ENCODE measurements around the gene ISM1. TPM values are rescaled to one million over a fixed set of nuclear protein-coding genes. Genes with fewer than 3 reads are reported as not detected.

The ISM1 gene
- total RNA-seq = 1 to 10 TPM; 2.3 to 3.2 (median 2.7) TPM
- 1 to 10 TPM; 1.6 to 2.2 TPM for polyA plus RNA-seq
- 3.5 reads per million, percentile 18 among the genes with 10 or more reads in this experiment for total RNA-seq

- peak within 1 kb of the TSS; percentile 47 to 91 (median 77) for H3K27ac Mint-ChIP-seq
- H3K9me3 Mint-ChIP-seq = peaks cover 0 to under 1% (median 0%) of the 10 kb centered on the region in 11 donors
- no peaks in the 10 kb centered on the region for H3K36me3 ChIP-seq (ENCODE audit: control insufficient read depth in 2 of 3, insufficient read depth in 3 of 3, low read length in 3 of 3)
- no peaks in the 10 kb centered on the region for H3K9me3 ChIP-seq (ENCODE audit: control insufficient read depth in 2 of 3, low read length in 3 of 3)
- intact Hi-C loops (cut with micrococcal nuclease) = loop anchor here (1.0 to 5.0 kb wide), 7 partner anchors 10 to 563 kb away; partner anchors contain the start of genes ESF1 (in 1 of the 2) and TASP1 (in 1 of the 2)
- ATAC-seq = peak; percentile 48
- peak within 1 kb of the TSS; percentile 56 for H3K27ac ChIP-seq (ENCODE audit: low read depth, low read length)
- peaks cover 6 to 26% (median 13%) of the 10 kb centered on the region in 7 donors for H3K4me1 Mint-ChIP-seq
- peaks cover 8 to 18% of the 10 kb centered on the region in 2 donors for H3K27me3 ChIP-seq (ENCODE audit: control insufficient read depth in 2 of 2, insufficient read depth in 2 of 2, low read length in 2 of 2)
- peak within 1 kb of the TSS; percentile 66 for H3K4me3 ChIP-seq (ENCODE audit: low read length)
- H3K4me3 Mint-ChIP-seq = peak within 1 kb of the TSS; percentile 79 to 93 (median 87)
- DNase-seq = peak in 8 of 9 donors; percentile 15 to 58 (median 42)
- ChIA-PET CTCF (interaction anchor here (1.0 to 3.2 kb wide), 2 partner anchors 40 to 44 kb away, joined by 3 to 22 read pairs; no protein-coding TSS in a partner anchor), POLR2A (interaction anchor here (1.0 to 2.1 kb wide), 3 partner anchors 11 to 39 kb away, joined by 3 to 9 read pairs (median 6); no protein-coding TSS in a partner anchor)
- peaks cover 20 to 69% (median 33%) of the 10 kb centered on the region in 5 donors for H3K27me3 Mint-ChIP-seq
- H3K36me3 Mint-ChIP-seq = peaks cover 0 to 1% (median 0%) of the 10 kb centered on the region in 5 donors
- peaks cover 5 to 18% of the 10 kb centered on the region in 2 donors for H3K4me1 ChIP-seq (ENCODE audit: control insufficient read depth in 2 of 2, insufficient read depth in 2 of 2, low read length in 2 of 2)
Measured at GRCh38 chr20:13220904-13221297, at the start of gene ISM1. Gene ISM1 (plus strand): TSS chr20:13221274. CDS start chr20:13221777, 503 bp downstream.

DNA sequence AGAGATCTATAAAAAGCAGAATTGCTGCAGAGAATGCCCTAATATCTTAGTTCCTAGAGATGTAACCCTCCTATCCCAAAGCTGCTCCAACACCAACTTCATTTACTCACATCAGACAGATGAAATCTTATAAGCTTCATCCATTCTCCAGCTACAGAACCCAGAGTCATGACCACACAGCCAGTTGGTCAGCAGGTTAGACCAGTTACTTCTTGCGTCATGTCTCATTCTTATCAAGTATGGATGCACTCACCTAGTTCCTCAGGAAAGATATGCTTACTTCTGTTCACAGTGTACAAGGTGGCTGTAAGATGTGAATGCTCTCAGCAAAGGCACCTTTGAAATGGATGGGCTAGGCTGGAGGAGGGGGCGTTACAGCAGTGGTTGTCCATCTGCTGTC, 47.9 kb upstream of the ISM1 start:
- Mint-ChIP-seq H3K9me3 (peaks cover 0 to 23% (median 6%) of the 10 kb centered on the region in 11 donors), H3K27ac (no peak overlapping the region), H3K36me3 (peaks cover 0 to 8% (median 0%) of the 10 kb centered on the region in 5 donors), H3K4me3 (no peak overlapping the region), H3K27me3 (peaks cover 8 to 21% (median 18%) of the 10 kb centered on the region in 5 donors), H3K4me1 (no peaks in the 10 kb centered on the region)
- no peak overlapping the region for H3K4me3 ChIP-seq (ENCODE audit: low read length)
- H3K36me3 ChIP-seq (ENCODE audit: control insufficient read depth in 2 of 3, insufficient read depth in 3 of 3, low read length in 3 of 3) = no peaks in the 10 kb centered on the region
- ATAC-seq = no peak
- POLR2A ChIA-PET = no interaction called here
- H3K27me3 ChIP-seq (ENCODE audit: control insufficient read depth in 2 of 2, insufficient read depth in 2 of 2, low read length in 2 of 2) = no peaks in the 10 kb centered on the region
- CTCF ChIA-PET = no interaction called here
- DNase-seq = no peak
- H3K9me3 ChIP-seq (ENCODE audit: control insufficient read depth in 2 of 3, low read length in 3 of 3) = no peaks in the 10 kb centered on the region
- H3K4me1 ChIP-seq (ENCODE audit: control insufficient read depth in 2 of 2, insufficient read depth in 2 of 2, low read length in 2 of 2) = no peaks in the 10 kb centered on the region
- no peak overlapping the region for H3K27ac ChIP-seq (ENCODE audit: low read depth, low read length)
- intact Hi-C loops (cut with micrococcal nuclease) = no loop called here

- intact Hi-C loops (cut with micrococcal nuclease) = no loop called here
- Histone ChIP-seq H3K27me3 (ENCODE audit: control insufficient read depth in 2 of 2, insufficient read depth in 2 of 2, low read length in 2 of 2) (no peaks in the 10 kb centered on the region), H3K27ac (ENCODE audit: low read depth, low read length) (no peak overlapping the region), H3K36me3 (ENCODE audit: control insufficient read depth in 2 of 3, insufficient read depth in 3 of 3, low read length in 3 of 3) (no peaks in the 10 kb centered on the region), H3K4me1 (ENCODE audit: control insufficient read depth in 2 of 2, insufficient read depth in 2 of 2, low read length in 2 of 2) (no peaks in the 10 kb centered on the region), H3K9me3 (ENCODE audit: control insufficient read depth in 2 of 3, low read length in 3 of 3) (no peaks in the 10 kb centered on the region), H3K4me3 (ENCODE audit: low read length) (no peak overlapping the region)
- H3K9me3 Mint-ChIP-seq = peaks cover 0 to 23% (median 6%) of the 10 kb centered on the region in 11 donors
- no peak overlapping the region for H3K27ac Mint-ChIP-seq
- H3K4me3 Mint-ChIP-seq = no peak overlapping the region
- no peaks in the 10 kb centered on the region for H3K4me1 Mint-ChIP-seq
- CTCF ChIA-PET = no interaction called here
- H3K27me3 Mint-ChIP-seq = peaks cover 8 to 21% (median 18%) of the 10 kb centered on the region in 5 donors
- POLR2A ChIA-PET = no interaction called here
- peaks cover 0 to 8% (median 0%) of the 10 kb centered on the region in 5 donors for H3K36me3 Mint-ChIP-seq
- ATAC-seq (no peak), DNase-seq (no peak)
Measured at GRCh38 chr20:13174402-13174801, 46.7 kb upstream of the ISM1 start.

DNA sequence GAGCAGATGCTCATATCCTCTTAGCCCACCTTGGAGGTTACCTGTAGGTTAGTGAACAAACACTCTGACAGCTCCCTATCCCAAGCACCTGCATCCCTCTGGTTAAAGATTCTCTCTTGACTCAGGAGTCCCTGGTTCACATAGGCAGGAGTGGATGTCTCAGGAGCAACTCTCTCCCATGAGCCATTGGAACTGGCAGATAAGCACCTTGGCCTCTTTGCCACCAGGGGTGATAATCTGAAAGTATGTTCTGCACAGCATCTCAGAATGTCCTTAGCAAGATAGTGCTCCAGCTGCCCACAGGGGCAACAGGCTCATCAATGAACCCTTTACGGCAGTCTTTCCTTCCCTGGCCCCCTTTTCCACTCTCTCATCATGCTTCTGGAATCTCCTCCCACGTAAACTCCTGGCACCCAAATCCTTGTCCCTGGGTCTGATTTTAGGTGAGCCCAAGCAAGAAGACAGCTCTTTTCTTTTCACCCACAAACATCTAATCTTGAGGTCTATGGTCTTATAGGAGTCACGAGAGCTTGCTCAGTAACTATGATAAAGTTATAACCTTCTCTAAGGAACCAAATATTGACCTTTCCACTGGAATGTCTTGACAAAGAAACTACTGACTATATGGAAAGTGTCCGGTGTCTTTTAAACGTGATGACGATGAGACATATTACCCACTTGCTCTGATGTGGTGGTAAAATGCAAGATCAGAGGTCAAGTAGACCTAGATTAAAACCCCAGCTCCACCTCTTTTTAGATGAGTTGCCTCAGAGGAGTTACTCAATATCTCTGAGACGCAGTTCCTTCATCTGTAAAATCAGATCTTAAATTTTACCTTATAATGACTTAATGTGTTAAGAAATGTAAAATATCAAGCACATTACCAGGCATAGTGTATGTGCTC, 39.8 kb upstream of the ISM1 start:
- intact Hi-C loops (cut with micrococcal nuclease) = no loop called here
- DNase-seq = no peak
- Histone ChIP-seq H3K27ac (ENCODE audit: low read depth, low read length) (no peak overlapping the region), H3K9me3 (ENCODE audit: control insufficient read depth in 2 of 3, low read length in 3 of 3) (no peaks in the 10 kb centered on the region), H3K4me1 (ENCODE audit: control insufficient read depth in 2 of 2, insufficient read depth in 2 of 2, low read length in 2 of 2) (no peaks in the 10 kb centered on the region), H3K36me3 (ENCODE audit: control insufficient read depth in 2 of 3, insufficient read depth in 3 of 3, low read length in 3 of 3) (no peaks in the 10 kb centered on the region), H3K27me3 (ENCODE audit: control insufficient read depth in 2 of 2, insufficient read depth in 2 of 2, low read length in 2 of 2) (no peaks in the 10 kb centered on the region), H3K4me3 (ENCODE audit: low read length) (no peak overlapping the region)
- ATAC-seq = no peak
- Mint-ChIP-seq H3K36me3 (peaks cover 0 to 2% (median 0%) of the 10 kb centered on the region in 5 donors), H3K27me3 (peaks cover 5 to 12% (median 8%) of the 10 kb centered on the region in 5 donors), H3K9me3 (peaks cover 0 to 31% (median 6%) of the 10 kb centered on the region in 11 donors), H3K4me3 (no peak overlapping the region), H3K27ac (no peak overlapping the region), H3K4me1 (peaks cover 0 to 2% (median 0%) of the 10 kb centered on the region in 7 donors)
- POLR2A ChIA-PET = no interaction called here
- CTCF ChIA-PET = interaction anchor here (0.6 kb wide), 1 partner anchor 9 kb away, joined by 3 read pairs; no protein-coding TSS in a partner anchor

DNA sequence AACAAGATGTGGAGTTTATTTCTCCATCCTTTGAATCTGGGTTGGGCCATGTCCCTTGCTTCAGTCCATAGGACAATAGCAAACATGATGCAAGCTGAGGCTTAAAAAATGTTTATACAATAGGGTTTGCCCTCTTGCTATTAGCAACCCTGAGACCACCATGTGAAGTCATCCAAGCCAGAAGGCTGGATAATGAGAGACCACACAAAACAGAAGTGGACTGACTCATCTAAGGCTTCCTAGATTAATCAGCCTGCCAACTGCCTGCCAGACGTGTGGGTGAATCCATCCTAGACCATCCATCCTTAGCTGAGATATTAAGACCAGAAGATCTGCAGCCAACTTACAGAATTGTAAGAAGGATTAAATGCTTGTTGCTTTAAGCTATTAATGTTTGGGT, 38.1 kb upstream of the ISM1 start:
- intact Hi-C loops (cut with micrococcal nuclease) = no loop called here
- H3K4me3 Mint-ChIP-seq = no peak overlapping the region
- no peak for DNase-seq
- H3K4me1 Mint-ChIP-seq = peaks cover 0 to 5% (median 0%) of the 10 kb centered on the region in 7 donors
- no peak overlapping the region for H3K4me3 ChIP-seq (ENCODE audit: low read length)
- H3K27me3 ChIP-seq (ENCODE audit: control insufficient read depth in 2 of 2, insufficient read depth in 2 of 2, low read length in 2 of 2) = no peaks in the 10 kb centered on the region
- H3K9me3 Mint-ChIP-seq = peaks cover 6 to 27% (median 9%) of the 10 kb centered on the region in 11 donors
- ChIA-PET POLR2A (no interaction called here), CTCF (no interaction called here)
- H3K36me3 ChIP-seq (ENCODE audit: control insufficient read depth in 2 of 3, insufficient read depth in 3 of 3, low read length in 3 of 3) = no peaks in the 10 kb centered on the region
- no peaks in the 10 kb centered on the region for H3K9me3 ChIP-seq (ENCODE audit: control insufficient read depth in 2 of 3, low read length in 3 of 3)
- no peak for ATAC-seq
- peaks cover 0 to 9% (median 7%) of the 10 kb centered on the region in 5 donors for H3K36me3 Mint-ChIP-seq
- H3K4me1 ChIP-seq (ENCODE audit: control insufficient read depth in 2 of 2, insufficient read depth in 2 of 2, low read length in 2 of 2) = no peaks in the 10 kb centered on the region
- H3K27ac Mint-ChIP-seq = no peak overlapping the region
- no peak overlapping the region for H3K27ac ChIP-seq (ENCODE audit: low read depth, low read length)
- H3K27me3 Mint-ChIP-seq = peaks cover 0 to under 1% (median 0%) of the 10 kb centered on the region in 5 donors

GRCh38 chr20:13186043-13186774, 34.9 kb upstream of the ISM1 start:
- intact Hi-C loops (cut with micrococcal nuclease) = no loop called here
- H3K36me3 Mint-ChIP-seq = peaks cover 0 to 9% (median 7%) of the 10 kb centered on the region in 5 donors
- no peak overlapping the region for H3K4me3 Mint-ChIP-seq
- H3K36me3 ChIP-seq (ENCODE audit: control insufficient read depth in 2 of 3, insufficient read depth in 3 of 3, low read length in 3 of 3) = no peaks in the 10 kb centered on the region
- H3K4me3 ChIP-seq (ENCODE audit: low read length) = no peak overlapping the region
- peak overlapping the region in 1 of 9 donors; percentile 60 for H3K27ac Mint-ChIP-seq
- H3K27me3 Mint-ChIP-seq = peaks cover 0 to 5% (median 0%) of the 10 kb centered on the region in 5 donors
- ChIA-PET CTCF (no interaction called here), POLR2A (no interaction called here)
- peaks cover 6 to 22% (median 9%) of the 10 kb centered on the region in 11 donors for H3K9me3 Mint-ChIP-seq
- peaks cover 0 to 5% (median 0%) of the 10 kb centered on the region in 7 donors for H3K4me1 Mint-ChIP-seq
- no peak overlapping the region for H3K27ac ChIP-seq (ENCODE audit: low read depth, low read length)
- no peak for ATAC-seq
- H3K4me1 ChIP-seq (ENCODE audit: control insufficient read depth in 2 of 2, insufficient read depth in 2 of 2, low read length in 2 of 2) = no peaks in the 10 kb centered on the region
- H3K9me3 ChIP-seq (ENCODE audit: control insufficient read depth in 2 of 3, low read length in 3 of 3) = no peaks in the 10 kb centered on the region
- DNase-seq = no peak
- no peaks in the 10 kb centered on the region for H3K27me3 ChIP-seq (ENCODE audit: control insufficient read depth in 2 of 2, insufficient read depth in 2 of 2, low read length in 2 of 2)

Measured in naive thymus-derived CD4-positive, alpha-beta T cell (primary cell).